HG03108 (cell line): ENCODE data around the gene SFTPB.
"Not testable (repeated sequence)": the region's sequence is repeated elsewhere in the genome, so short reads cannot be mapped to it uniquely, and the experiment has no call there.

ENCODE experiments used
- ATAC-seq: cut with Tn5 transposase; IDR thresholded peaks from one replicate; pipeline ENCODE4 v1.9.1; 2021; ENCODE audit warnings: moderate library complexity; ENCODE audit not compliant: unreplicated experiment

Gene SFTPB

DNA sequence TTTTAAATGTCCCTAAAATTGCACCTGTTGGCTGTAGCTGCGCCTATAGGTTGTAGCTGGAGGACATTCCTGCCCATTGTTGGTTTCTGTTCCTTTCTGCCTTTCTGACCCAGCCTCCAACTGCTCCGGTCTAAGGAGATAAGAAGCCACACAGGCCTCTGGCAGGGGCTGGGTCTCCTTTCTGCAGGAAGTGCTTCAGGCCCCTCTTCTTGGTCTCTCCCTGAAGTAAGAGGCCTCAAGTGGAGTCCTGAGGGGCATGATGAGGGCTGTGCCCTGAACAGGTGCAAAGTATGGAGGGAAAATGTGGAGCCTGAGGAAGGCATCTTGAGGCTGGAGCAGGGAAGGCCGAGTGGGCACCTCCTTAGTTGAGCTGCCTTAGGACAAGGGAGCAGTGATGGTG is 10.4 kb upstream of the SFTPB start:
- no peak for ATAC-seq

DNA sequence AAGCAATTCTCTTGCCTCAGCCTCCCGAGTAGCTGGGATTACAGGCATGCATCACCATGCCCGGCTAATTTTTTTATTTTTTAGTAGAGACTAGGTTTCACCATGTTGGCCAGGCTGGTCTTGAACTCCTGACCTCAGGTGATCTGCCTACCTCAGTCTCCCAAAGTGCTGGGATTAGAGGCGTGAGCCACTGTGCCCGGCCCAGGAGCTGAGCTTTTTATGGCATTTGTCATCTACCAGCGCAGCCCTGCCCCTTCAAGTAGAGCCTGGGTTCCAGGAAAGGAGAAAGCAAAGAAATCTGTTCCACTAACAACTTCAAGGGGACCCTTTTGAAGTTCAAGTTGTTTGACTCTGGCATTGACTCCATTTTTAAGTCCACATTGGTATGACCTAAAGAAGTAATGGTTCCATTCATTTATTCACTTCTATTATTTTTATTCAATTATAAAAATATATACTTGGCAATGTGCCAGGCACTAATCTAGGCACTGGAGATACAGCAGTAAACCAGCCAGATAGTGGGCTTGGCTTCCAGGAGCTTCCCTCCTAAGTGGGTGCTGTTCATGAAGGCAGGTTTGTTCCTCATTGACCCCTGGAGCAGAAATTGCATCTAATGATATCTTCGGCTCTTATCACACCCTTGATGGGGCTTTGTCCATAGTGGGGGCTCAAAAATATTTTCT is 8.0 kb upstream of the SFTPB start:
- ATAC-seq: no peak

DNA sequence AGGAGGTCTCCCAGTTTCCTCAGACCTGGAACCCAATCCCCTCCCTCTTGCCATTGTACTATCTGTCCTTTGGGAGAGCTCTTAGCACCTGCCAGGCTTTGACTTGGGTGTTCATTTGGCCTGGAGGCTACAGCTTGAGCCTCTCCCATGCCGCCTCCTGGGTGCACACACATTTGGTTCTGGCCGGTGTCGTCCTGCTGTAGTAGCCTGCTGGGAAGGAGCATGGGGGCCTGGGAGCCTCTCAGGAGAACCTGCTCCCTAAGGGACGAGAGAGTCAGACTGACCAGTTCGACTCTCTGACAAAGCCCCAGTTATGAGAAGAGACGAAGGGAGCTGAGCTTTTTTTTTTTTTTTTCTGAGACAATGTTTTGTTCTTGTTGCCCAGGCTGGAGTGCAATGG is 7.4 kb upstream of the SFTPB start:
- no peak for ATAC-seq

DNA sequence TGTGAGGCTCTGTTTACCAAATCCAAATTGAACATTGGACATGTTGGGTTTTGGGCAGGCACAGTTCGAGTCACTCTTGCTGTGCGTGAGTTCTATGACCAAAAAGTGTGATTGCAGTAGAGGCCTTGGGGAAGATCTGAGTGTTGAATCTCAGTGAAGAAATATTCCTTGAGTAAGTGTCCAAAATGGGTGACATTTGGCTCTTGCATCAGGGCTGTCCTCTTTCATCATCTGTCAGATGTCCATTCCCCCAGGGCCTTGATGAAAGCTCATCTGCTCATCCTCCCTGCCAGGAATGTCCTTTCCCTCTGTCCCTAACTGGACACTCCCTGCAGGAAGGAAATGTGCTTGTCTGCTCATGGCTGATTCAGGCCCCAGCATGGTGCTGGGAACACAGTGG is 6.4 kb upstream of the SFTPB start:
- ATAC-seq: no peak

DNA sequence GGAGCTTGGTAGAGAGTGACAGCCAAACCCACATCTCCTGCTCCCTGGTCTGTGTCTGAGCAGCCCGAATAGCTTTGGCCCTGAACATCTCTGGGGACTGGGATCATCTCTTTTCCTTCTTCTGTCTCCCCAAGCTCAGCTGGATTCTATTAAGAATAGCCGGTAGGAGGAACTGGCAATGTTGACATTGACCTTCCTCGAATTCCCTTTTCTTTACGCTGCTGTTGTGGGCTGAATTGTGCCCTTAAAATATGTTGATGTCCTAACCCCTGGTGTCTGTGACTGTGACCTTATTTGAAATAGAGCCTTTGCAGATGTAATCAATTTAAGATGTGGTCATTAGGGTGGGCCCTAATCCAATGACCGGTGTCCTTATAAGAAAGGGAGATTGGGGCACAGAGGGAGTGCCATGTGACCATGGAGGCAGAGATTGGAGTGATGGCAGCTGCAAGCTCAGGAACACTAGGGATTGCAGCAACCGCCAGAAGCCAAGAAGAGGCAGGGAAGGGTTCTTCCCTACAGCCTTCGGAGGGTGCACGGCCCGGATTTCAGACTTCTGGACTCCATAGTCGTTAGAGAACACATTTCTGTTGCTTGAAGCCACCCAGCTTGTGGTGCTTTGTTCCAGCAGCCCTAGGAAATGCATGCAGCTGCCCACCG is 5.8 kb upstream of the SFTPB start:
- ATAC-seq: no peak

DNA sequence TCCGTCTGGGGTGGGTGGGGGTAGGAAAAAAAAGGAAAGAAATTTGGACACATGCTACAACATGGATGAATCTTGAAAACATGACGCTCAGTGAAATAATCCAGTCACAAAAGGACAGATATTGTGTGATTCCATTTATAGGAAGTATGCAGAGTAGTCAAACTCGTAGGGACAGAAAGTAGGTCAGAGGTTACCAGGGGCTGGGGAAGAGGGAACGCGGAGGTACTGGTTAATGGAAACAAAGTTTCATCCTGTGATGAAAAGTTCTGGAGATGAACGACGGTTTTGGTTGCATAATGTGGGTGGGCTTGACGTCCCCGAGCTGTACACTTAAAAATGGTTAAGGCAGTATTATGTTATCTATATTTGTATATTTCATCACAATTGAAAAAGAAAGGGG is 4.5 kb upstream of the SFTPB start:
- no peak for ATAC-seq

DNA sequence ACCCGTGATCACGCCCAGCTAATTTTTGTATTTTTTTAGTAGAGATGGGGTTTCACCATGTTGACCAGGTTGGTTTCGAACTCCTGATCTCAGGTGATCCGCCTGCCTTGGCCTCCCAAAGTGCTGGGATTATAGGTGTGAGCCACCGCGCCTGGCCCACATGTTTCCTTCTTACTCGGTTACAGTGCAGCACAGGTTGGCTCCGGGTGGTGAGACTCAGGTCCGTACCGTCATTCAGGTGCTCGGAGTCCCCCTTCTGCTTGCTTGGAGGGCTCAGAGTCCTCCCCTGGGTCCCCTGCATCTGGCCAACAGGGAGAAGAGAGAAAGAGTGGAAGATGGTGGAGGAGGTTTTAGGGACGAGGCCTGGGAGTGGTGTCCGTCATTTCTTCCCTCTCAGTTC is 2.4 kb upstream of the SFTPB start:
- ATAC-seq: not testable (repeated sequence)

DNA sequence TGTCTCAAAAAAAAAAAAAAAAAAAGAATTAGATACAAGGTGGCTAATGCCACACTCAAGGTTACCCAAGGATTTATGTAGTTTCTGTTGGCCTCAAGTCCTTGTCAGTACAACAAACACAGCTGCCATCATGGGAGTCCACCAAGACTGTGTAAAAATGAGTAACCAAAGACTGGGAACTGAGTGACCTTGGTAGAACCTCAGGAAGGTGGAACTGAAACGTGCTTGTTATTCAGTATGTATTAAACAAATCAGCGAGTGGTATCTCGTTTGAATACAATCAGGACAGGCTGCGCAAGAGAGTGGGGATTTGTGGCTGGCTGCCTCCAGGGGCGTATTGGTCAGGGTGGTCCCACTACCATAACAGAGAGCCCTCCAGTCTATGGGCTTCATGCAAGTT is 1.6 kb upstream of the SFTPB start:
- ATAC-seq: peak; percentile 87

DNA sequence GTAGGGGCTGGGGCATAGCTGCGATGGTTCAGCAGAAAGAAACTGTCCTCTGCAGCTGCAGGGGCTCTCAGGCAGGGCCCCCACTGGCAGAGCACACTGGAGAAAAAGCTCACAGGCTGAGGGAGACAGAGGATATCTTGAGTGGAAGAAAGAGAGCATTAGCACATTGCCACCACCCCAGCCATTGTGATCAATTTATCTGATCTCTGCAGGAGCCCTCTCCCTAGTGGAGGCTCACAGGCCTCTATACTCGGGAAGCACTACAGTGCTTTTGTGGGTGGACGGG is 801 bp upstream of the SFTPB start:
- no peak for ATAC-seq

DNA sequence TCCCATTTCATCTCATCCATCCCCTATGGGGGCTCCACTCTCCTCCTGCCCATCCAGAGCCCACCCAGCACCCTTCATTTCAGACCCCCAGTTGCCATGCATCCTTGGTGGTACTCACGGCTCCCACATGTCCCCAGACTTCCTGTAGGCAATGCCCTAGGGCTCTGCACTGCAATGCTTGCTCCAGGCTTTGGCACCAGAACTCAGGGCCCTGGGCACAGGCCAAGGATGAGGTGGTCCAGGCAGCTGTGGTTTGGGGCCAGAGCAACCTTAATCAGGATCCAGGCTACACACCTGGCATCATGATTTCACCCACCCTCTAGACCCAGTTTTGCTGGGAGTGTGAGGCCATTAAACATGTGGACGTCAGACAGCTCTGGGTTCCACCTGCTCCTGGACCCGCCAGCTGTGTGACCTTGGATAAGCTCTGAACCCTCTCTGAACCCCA is 414 bp downstream of the SFTPB start:
- no peak for ATAC-seq

DNA sequence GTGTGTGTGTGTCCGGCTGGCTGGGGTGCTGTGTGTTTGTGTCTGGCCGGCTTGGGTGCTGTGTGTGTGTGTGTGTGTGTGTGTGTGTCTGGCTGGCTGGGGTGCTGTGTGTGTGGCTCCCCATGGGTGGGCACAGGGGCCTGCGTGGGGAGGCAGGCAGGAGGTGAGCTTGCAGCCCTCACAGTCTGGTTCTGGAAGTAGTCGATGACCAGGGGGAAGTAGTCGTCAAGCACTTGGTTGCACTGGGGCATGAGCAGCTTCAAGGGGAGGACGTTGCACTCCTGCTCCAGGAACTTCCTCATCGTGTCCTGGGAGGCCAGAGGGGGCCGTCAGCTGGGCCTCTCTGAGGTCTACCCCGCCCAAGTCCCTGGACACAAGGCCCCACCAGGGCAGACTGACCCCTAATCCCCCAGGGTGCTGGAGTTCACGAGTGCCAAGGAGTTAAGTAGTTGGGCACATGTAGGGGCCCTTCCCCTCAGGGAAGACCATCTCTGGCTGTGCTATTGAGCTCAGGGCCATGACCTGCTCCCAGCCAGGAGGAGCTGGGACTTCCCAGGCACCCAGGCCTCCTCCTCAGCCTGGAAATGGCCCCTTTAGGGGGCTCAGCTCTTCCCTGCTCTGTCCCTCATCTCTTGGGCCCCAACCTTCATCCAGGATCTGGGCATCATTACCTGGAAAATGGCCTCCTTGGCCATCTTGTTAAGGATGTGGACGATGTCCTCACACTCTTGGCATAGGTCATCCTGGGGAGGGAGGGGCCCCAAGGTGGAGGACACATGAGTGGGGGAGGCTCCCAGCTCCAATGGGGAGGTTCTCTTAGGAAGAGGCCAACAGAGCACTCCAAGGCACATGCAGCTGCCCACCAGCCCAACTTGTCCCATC is 1.3 kb downstream of the SFTPB start:
- ATAC-seq: no peak

DNA sequence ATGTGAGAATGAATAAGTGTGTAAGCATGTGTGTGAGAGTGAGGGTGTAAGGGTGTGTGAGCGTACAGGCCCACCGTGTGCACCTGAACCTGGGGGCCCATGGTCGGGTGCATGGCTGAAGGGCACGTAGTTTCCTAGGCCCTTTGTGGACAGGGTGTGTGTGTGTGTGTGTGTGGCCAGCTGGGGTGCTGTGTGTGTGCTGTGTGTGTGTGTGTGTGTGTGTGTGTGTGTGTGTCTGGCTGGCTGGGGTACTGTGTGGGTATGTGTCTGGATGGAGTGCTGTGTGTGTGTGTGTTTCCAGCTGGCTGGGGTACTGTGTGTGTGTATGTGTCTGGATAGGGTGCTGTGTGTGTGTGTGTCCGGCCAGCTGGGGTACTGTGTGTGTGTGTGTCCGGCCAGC is 2.0 kb downstream of the SFTPB start:
- ATAC-seq: no peak

DNA sequence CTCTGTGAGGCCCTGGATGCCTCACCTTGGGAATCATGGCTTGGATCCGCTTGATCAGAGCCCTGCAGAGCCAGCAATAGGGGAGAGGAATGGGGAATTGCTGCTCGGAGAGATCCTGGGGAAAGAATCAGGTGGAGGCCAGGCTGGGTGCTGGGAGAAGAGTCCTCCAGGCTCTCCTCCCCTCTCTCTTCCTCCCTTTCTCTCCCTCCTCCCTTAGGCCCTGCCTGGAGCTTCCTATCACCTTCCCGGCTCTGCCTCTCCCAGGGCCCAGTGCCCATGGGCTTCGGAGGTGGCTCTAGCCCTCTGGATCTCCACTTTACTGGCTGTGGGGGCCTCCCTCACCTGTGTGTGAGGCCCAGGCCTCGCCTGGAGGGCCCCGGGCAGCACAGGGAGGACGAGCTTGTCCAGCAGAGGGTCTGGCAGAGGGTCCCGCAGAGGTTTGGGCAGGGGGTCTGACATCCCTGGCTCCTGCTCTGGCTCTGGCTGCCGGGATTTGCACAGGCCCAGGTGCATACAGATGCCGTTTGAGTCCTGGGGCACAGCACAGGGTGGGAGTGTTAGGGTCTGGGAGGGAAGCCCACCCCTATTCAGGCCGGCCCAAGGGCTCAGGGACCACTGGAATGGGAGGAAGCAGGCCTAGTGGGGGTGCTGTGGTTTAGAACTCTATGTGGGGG is 2.6 kb downstream of the SFTPB start:
- no peak for ATAC-seq

DNA sequence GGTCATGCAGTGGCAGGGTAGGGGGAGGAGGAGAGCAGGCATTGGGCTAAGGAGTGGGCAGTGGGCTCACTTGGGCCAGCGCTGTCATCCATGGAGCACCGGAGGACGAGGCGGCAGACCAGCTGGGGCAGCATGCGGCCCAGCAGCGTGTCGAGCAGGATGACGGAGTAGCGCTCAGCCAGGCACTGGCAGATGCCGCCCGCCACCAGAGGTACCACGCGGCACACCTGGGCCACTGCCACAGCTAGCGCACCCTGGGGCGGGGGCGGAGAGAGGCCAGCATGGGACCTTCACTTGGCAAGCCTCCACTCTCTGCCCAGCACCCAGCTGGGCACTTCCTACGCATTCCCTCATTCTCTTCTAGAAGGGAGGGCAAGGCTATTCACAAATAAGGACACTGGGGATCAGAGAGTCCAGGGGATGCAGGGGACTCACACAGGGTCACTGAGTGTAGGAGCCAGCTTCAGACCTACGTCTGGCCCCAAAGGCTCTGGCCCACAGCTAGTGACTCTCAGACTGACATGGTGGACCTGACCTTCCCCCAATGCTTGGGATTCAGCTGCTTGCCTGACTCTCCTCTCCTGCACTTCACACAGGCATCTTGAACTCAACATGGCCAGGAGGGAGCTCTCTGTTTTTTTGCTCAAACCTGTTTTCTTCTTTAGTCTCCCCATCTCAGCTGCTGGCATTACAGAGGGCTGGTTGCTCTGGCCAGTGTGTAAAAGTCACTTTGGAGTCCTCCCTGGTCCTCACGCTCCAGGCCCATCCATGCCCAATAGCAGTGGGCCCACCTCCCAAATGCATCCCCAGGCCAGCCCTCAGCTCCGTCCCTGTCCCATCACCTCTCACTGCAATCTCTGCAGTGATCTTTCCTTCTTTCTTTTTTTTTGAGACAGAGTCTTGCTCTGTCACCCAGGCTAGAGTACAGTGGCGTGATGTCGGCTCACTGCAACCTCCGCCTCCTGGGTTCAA is 4.1 kb downstream of the SFTPB start:
- ATAC-seq: no peak

DNA sequence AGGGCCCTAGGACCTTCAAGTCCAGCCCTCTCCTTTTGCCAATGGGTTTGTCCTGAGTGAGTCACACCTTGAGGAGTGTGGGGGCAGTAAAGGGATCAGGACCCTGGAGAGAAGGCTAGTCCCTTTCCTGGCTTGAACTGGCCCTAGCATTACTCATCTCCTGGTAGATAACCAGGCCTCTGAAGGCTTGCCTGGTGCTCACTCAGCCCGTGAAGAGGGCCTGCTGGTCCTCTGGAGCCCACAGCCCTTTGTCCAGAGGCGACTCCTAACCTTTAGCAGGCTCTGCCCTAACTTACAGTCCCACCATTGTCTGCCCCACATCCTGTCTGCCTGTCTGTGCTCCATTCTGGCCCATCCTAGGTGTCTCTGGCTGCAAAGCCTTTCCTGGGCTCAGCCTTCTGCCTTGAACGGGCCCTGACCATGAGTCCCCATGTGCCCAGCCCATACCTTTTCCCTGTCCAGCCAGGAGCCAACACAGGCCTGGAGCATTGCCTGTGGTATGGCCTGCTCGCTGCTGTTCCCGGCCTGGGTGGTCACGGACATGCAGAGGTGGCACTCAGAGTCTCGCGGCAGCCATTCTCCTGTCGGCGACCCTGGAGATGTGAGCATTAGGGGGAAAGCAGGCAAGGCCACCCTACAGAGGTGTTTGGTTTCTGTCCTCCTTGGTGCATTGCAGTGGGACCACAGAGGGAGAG is 5.0 kb downstream of the SFTPB start:
- no peak for ATAC-seq

DNA sequence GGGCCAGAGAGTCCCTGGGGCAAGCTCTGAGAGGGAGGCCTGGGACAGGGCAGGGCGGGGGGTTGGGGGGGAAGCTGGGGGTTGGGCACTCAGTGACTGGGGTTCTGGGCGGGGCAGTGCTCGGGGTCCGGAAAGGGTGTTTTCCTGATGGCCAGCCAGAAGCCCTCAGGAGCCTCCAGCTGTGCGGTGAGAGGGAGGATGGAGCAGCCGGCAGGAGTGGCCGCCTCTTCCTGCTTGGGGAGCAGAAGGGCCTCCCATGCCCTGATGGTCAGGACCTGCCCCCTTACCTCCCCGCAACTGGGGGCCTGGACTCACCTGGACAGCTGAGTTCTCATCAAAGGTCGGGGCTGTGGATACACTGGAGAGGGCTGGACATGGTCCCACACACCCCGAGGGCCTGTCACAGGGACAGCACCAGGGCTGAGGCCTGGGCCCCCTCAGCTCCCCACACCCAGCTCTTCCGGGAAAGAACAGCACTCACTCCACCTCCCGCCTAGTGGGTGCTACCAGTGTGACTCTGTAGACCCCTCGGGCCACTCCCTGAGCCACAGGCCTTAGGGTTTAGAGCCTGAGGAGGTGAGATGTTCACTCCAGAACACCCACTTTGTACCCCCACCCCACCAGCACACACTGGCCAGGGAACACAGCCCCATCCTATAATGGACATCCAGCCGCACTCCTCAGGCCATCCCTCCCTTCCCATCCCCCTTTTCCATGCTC is 6.7 kb downstream of the SFTPB start:
- ATAC-seq: no peak

DNA sequence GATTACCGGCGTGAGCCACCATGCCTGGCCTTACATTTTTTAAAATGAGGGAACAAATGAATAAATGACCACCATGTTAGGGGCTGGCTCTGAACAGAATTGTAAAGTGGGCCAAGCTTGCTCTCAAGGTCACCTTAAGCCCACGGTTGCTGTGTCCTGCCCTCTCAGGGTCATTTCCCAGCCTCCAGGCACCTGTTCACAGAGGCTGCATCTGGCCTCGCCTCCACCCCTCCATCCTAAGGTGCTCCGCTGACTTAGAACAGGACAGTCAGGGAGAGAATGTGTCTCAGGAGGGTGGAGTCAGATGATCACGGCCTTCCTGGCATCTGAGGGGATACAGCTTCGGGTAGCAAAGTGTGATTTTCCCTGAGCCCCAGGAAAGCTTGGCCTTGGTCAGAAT is 7.3 kb downstream of the SFTPB start:
- ATAC-seq: no peak

DNA sequence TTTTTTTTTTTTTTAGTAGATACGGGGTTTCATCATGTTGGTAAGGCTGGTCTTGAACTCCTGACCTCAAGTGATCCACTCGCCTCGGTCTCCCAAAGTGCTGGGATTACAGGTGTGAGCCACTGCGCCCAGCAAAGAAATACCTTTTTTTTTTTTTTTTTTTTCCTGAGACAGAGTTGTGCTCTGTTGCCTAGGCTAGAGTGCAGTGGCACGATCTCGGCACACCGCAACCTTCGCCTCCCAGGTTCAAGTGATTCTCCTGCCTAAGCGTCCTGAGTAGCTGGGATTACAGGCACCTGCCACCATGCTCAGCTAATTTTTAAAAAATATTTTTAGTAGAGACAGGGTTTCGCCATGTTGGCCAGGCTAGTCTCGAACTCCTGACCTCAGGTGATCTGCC is 7.7 kb downstream of the SFTPB start:
- ATAC-seq: not testable (repeated sequence)

DNA sequence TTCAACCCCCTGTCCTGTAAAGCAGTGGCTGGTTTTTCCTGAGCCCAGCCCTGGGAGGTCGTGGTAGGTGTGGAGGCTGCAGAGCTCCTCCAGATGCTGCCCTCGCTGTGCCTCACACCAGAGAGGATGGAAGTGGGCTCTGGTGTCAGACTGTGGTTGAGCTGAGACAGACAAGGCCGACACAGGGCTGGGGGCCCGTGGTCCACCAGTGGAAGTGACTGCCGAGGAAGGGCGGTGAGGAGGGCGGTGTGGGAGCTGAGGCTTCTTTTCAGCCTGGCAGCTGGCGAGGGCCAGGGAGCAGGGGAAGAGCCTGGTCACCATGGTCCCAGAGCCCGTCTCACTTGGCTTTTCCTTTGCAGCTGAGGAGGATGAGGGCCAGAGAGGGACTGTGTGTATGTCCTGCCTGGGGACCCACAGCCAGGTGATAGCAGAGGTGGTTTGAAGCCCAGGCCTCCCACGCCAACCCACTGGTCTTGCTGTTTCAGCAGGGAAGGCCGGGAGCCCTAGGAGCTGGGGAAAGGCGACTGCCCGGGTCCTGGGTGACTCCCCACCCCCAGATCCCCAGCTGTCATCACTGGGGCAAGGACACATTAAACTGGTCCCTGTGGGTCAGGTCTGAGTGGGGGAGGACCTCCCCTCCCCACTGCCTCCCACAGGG is 8.5 kb downstream of the SFTPB start:
- no peak for ATAC-seq
